ENCODE measurements around the gene AMPH. TPM values are rescaled to one million over a fixed set of nuclear protein-coding genes. Genes with fewer than 3 reads are reported as not detected.

Gene AMPH
- total and polyA plus RNA-seq, 7 donors, result 0.98 to 2.9 (median 1.6) TPM

- TF ChIP-seq, protein P1, sequence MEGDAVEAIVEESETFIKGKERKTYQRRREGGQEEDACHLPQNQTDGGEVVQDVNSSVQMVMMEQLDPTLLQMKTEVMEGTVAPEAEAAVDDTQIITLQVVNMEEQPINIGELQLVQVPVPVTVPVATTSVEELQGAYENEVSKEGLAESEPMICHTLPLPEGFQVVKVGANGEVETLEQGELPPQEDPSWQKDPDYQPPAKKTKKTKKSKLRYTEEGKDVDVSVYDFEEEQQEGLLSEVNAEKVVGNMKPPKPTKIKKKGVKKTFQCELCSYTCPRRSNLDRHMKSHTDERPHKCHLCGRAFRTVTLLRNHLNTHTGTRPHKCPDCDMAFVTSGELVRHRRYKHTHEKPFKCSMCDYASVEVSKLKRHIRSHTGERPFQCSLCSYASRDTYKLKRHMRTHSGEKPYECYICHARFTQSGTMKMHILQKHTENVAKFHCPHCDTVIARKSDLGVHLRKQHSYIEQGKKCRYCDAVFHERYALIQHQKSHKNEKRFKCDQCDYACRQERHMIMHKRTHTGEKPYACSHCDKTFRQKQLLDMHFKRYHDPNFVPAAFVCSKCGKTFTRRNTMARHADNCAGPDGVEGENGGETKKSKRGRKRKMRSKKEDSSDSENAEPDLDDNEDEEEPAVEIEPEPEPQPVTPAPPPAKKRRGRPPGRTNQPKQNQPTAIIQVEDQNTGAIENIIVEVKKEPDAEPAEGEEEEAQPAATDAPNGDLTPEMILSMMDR (IDR thresholded peaks at IDR 0.05), result no peak
- Histone ChIP-seq H3K27ac (no peak overlapping the region), H3K9me3 (no peaks in the 10 kb centered on the region), H3K27me3 (ENCODE audit: insufficient read depth in 3 of 3, low read length in 2 of 3) (no peaks in the 10 kb centered on the region), H3K4me3 (no peak overlapping the region), H3K4me1 (no peaks in the 10 kb centered on the region), H3K36me3 (ENCODE audit: insufficient read depth in 1 of 2, low read depth in 1 of 2) (no peaks in the 10 kb centered on the region)
- intact Hi-C loops (cut with DNase I), result no loop called here
- WGBS, 3 donors, result 89 to 94% (median 92%) methylated on average over 10 to 13 of the region's 13 CpGs
- ATAC-seq, result no peak
- no peak for DNase-seq
Observed at GRCh38 chr7:38391751-38392150, 239.4 kb downstream of the AMPH start.

- TF ChIP-seq, protein P1 (IDR thresholded peaks at IDR 0.05), result no peak
- no peak overlapping the region for H3K27ac ChIP-seq
- no peaks in the 10 kb centered on the region for H3K9me3 ChIP-seq
- intact Hi-C loops (cut with DNase I), result no loop called here
- no peaks in the 10 kb centered on the region for H3K36me3 ChIP-seq (ENCODE audit: insufficient read depth in 1 of 2, low read depth in 1 of 2)
- no peaks in the 10 kb centered on the region for H3K27me3 ChIP-seq (ENCODE audit: insufficient read depth in 3 of 3, low read length in 2 of 3)
- H3K4me3 ChIP-seq, result no peak overlapping the region
- ATAC-seq (no peak), DNase-seq (no peak)
- H3K4me1 ChIP-seq, result no peaks in the 10 kb centered on the region
Observed at GRCh38 chr7:38385682-38386081, 245.5 kb downstream of the AMPH start.

DNA sequence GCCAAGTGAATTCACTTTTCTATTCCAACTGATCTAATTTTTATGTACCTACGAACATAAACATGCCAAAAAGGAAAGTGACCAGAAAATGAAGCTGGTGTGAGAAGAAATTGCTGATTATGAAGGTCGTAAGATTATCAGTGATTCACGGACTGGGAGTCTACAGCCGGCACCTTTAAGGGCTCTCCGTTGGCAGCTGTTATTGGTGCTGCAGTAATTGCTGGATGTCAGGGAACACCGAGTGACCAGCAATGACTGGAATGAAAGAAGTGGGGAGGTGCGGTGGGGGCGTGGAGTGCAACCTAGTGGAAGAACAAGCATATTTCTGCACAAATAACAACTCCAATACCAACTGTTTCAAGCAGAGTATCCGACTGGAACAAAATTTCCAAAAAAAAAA, 247.9 kb downstream of the AMPH start:
- H3K36me3 ChIP-seq (ENCODE audit: insufficient read depth in 1 of 2, low read depth in 1 of 2), result peaks cover 0 to 2% of the 10 kb centered on the region in 2 donors
- no peak overlapping the region for H3K4me3 ChIP-seq
- WGBS, 3 donors, result 73 to 85% (median 81%) methylated on average over 9 of the region's 9 CpGs
- DNase-seq (no peak), ATAC-seq (no peak)
- H3K27me3 ChIP-seq (ENCODE audit: insufficient read depth in 3 of 3, low read length in 2 of 3), result no peaks in the 10 kb centered on the region
- H3K4me1 ChIP-seq, result no peaks in the 10 kb centered on the region
- TF ChIP-seq, protein P1 (IDR thresholded peaks at IDR 0.05), result no peak
- intact Hi-C loops (cut with DNase I), result no loop called here
- no peak overlapping the region for H3K27ac ChIP-seq
- H3K9me3 ChIP-seq, result no peaks in the 10 kb centered on the region

- H3K36me3 ChIP-seq (ENCODE audit: insufficient read depth in 1 of 2, low read depth in 1 of 2), result peaks cover 0 to 2% of the 10 kb centered on the region in 2 donors
- H3K9me3 ChIP-seq, result no peaks in the 10 kb centered on the region
- H3K27me3 ChIP-seq (ENCODE audit: insufficient read depth in 3 of 3, low read length in 2 of 3), result no peaks in the 10 kb centered on the region
- WGBS, 3 donors, result 48 to 81% (median 64%) methylated on average over 2 of the region's 2 CpGs
- DNase-seq (no peak), ATAC-seq (no peak)
- H3K4me3 ChIP-seq, result no peak overlapping the region
- no peaks in the 10 kb centered on the region for H3K4me1 ChIP-seq
- TF ChIP-seq, protein P1 (IDR thresholded peaks at IDR 0.05), result no peak
- intact Hi-C loops (cut with DNase I), result no loop called here
- no peak overlapping the region for H3K27ac ChIP-seq
Observed at GRCh38 chr7:38382684-38383083, 248.5 kb downstream of the AMPH start.

- Histone ChIP-seq H3K27ac (no peak overlapping the region), H3K9me3 (no peaks in the 10 kb centered on the region), H3K36me3 (ENCODE audit: insufficient read depth in 1 of 2, low read depth in 1 of 2) (peaks cover 0 to 2% of the 10 kb centered on the region in 2 donors), H3K4me3 (no peak overlapping the region), H3K4me1 (no peaks in the 10 kb centered on the region), H3K27me3 (ENCODE audit: insufficient read depth in 3 of 3, low read length in 2 of 3) (no peaks in the 10 kb centered on the region)
- TF ChIP-seq, protein P1 (IDR thresholded peaks at IDR 0.05), result no peak
- intact Hi-C loops (cut with DNase I), result loop anchor here in 1 of 2 donors (10.0 kb wide), 1 partner anchor 471 kb away; no protein-coding TSS in a partner anchor
- DNase-seq (no peak), ATAC-seq (no peak)
- 42 to 52% (median 45%) methylated on average over 4 of the region's 4 CpGs for WGBS, 3 donors
Observed at GRCh38 chr7:38375453-38375852, 255.7 kb downstream of the AMPH start.

All from psoas muscle (tissue), 8 donors.